Glutamatergic neuron (in vitro differentiated cells): ENCODE results near the gene ENO1. TPM values are rescaled to one million over a fixed set of nuclear protein-coding genes. Genes with fewer than 3 reads are reported as not detected.

Experiments
- microRNA-seq: library from miRNA; unstranded; fragments of <30 nt; microRNA quantifications from one replicate; pipeline ENCODE4, GENCODE V29; 2020; ENCODE audit not compliant: unreplicated experiment
- total RNA-seq: library from RNA; stranded (reverse); fragmentation: NEBNext Ultra II Directional; extraction: Animal tissue kit (Norgen Biotek cat#: 25700); gene quantifications from one replicate; pipeline ENCODE4 v1.2.1, GENCODE V29; 2021; ENCODE audit not compliant: unreplicated experiment

ENO1 gene
- total RNA-seq, 1 donor from 2014 or later = 357 TPM

Small RNAs within 50 kb of the gene (microRNA-seq; reads per million reads assigned to microRNA genes)
- 0.41 reads per million for gene MIR6728

Other genes starting within 250 kb of the ENO1 start
- gene RERE, start 61.0 kb downstream of the ENO1 start, total RNA-seq = 252 TPM
- not detected for gene CA6, start 67.2 kb upstream of the ENO1 start, total RNA-seq
- not detected for gene SLC2A7, start 147.7 kb upstream of the ENO1 start, total RNA-seq
- 0.64 TPM for gene SLC2A5, start 190.9 kb upstream of the ENO1 start, total RNA-seq